Activated B cell treated with CpG ODN at 0.5 μM for 24 hours (primary cell): ENCODE data around the gene SPEM2. TPM values are rescaled to one million over a fixed set of nuclear protein-coding genes. Genes with fewer than 3 reads are reported as not detected.

Experiments used
- ATAC-seq: fragments of 200-7000 bp; cut with Tn5 transposase; one replicate; pipeline ENCODE4 v1.10.0; 2021; ENCODE audit warnings: low read depth, mild to moderate bottlenecking, moderate library complexity
- CTCF ChIA-PET: fragments of 350-600 bp; sonication (Branson Sonifier 250); formaldehyde crosslinking; loops from one replicate; lab custom pipeline; 2021; ENCODE audit warnings: antibody characterized with exemption; lab: Charles Lee
- POLR2A ChIA-PET: fragments of 350-600 bp; sonication (Branson Sonifier 250); formaldehyde crosslinking; loops from one replicate; lab custom pipeline; 2021; ENCODE audit warnings: antibody characterized with exemption; lab: Charles Lee
- DNase-seq: peaks from one replicate; pipeline ENCODE4 v3.0.0; 2022
- H3K27ac Mint-ChIP-seq: one replicate; pipeline ENCODE4 v1.8.0; 2020; ENCODE audit warnings: mixed read lengths
- H3K27me3 Mint-ChIP-seq: one replicate; pipeline ENCODE4 v1.8.0; 2021; ENCODE audit warnings: mixed read lengths
- H3K36me3 Mint-ChIP-seq: one replicate; pipeline ENCODE4 v1.8.0; 2021; ENCODE audit warnings: low read depth, mixed read lengths
- H3K4me1 Mint-ChIP-seq: one replicate; pipeline ENCODE4 v1.8.0; 2021; ENCODE audit warnings: mixed read lengths
- H3K4me3 Mint-ChIP-seq: one replicate; pipeline ENCODE4 v1.8.0; 2020; ENCODE audit warnings: mild to moderate bottlenecking, mixed read lengths
- H3K9me3 Mint-ChIP-seq: one replicate; pipeline ENCODE4 v1.8.0; 2020; ENCODE audit warnings: mixed read lengths
- CTCF ChIP-seq: fragments of 200-600 bp; IDR thresholded peaks from one replicate; pipeline ENCODE4 v1.8.0; 2022; ENCODE audit warnings: antibody characterized with exemption, mild to moderate bottlenecking
- intact Hi-C: fragments of 100-400 bp; cut with micrococcal nuclease; formaldehyde crosslinking; loops from one replicate; pipeline ENCODE4 v1.15.1; 2024
- total RNA-seq: library from RNA; stranded (reverse); gene quantifications from 2 replicates; pipeline ENCODE4 v1.2.3, GENCODE V29; 2022

SPEM2 gene
- total RNA-seq, 1 donor from 2014 or later: not detected

- no peaks in the 10 kb centered on the region for H3K27me3 Mint-ChIP-seq
- ChIA-PET CTCF (interaction anchor here (0.8 to 1.0 kb wide), 2 partner anchors 10 to 166 kb away, joined by 3 to 4 read pairs; partner anchors contain the start of gene TMEM256), POLR2A (interaction anchor here (0.6 to 2.4 kb wide), 14 partner anchors 9 to 1408 kb away, joined by 3 to 40 read pairs (median 5); partner anchors contain the start of genes GPS2, POLR2A, SENP3 and TMEM102)
- no peak for TF ChIP-seq CTCF
- H3K4me3 Mint-ChIP-seq: peak within 1 kb of the TSS; percentile 91
- intact Hi-C loops: loop anchor here (1.0 to 2.0 kb wide), 5 partner anchors 10 to 90 kb away; partner anchors contain the start of genes POLR2A, TMEM102 and TMEM256
- H3K4me1 Mint-ChIP-seq: peaks cover 15% of the 10 kb centered on the region
- peak within 1 kb of the TSS; percentile 85 for H3K27ac Mint-ChIP-seq
- DNase-seq (peak; percentile 94), ATAC-seq (peak; percentile 88)
- H3K36me3 Mint-ChIP-seq: peaks cover 22% of the 10 kb centered on the region
- no peaks in the 10 kb centered on the region for H3K9me3 Mint-ChIP-seq
These were observed 30.8 kb upstream of the SPEM2 start, which contains the start of gene PLSCR3 for GRCh38 chr17:7394452-7395191. Gene PLSCR3, minus strand, starts transcription at chr17:7394525. Its CDS starts 415 bp downstream, at chr17:7394110.

DNA sequence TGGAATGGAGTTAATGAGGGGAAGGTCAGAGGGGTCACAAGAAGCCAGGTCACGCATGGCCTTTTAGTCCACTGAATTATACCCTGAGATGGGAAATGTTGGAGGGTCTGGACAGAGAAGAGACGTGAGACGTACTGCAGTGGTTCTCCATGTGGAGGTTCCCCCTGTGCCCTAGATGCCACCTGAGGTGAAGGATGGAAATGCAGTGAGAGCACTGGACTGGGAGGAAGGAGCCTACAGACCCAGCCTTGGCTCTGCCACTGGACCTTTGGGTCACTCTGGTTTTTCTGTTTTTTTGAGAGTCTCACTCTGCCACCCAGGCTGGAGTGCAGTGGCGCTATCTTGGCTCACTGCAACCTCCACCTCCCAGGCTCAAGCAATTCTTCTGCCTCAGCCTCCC is 29.3 kb upstream of the SPEM2 start:
- no peak for DNase-seq
- H3K9me3 Mint-ChIP-seq: no peaks in the 10 kb centered on the region
- H3K36me3 Mint-ChIP-seq: peaks cover 15% of the 10 kb centered on the region
- peaks cover 15% of the 10 kb centered on the region for H3K4me1 Mint-ChIP-seq
- intact Hi-C loops: no loop called here
- no peaks in the 10 kb centered on the region for H3K27me3 Mint-ChIP-seq
- POLR2A ChIA-PET: interaction anchor here (1.2 to 2.1 kb wide), 2 partner anchors 8 to 10 kb away, joined by 3 to 5 read pairs; partner anchors contain the start of gene TMEM256
- no peak for TF ChIP-seq CTCF
- no peak overlapping the region for H3K27ac Mint-ChIP-seq
- CTCF ChIA-PET: no interaction called here
- ATAC-seq: no peak
- H3K4me3 Mint-ChIP-seq: peak overlapping the region; percentile 24

DNA sequence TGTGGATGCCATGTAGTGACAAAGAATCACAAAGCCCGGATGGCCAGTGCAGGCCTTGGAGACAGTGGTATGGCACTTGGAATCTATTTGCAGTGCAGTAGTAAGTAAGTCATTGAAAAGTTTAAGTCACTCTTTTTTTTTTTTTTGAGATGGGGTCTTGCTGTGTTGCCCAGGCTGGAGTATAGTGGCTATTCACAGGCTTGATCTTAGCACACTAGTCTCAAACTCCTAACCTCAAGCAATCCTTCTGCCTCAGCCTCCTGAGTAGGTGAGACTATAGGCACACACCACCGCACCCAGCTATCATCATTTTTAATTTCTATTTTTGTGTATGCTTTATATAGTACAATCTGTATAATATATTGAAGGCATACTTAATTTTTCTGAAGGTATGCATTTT is 26.8 kb upstream of the SPEM2 start:
- Mint-ChIP-seq H3K9me3 (no peaks in the 10 kb centered on the region), H3K4me3 (no peak overlapping the region), H3K4me1 (peaks cover 18% of the 10 kb centered on the region), H3K36me3 (peaks cover 7% of the 10 kb centered on the region), H3K27ac (no peak overlapping the region), H3K27me3 (no peaks in the 10 kb centered on the region)
- DNase-seq (no peak), ATAC-seq (no peak)
- POLR2A ChIA-PET: interaction anchor here (1.1 to 1.5 kb wide), 2 partner anchors 15 to 85 kb away, joined by 3 to 4 read pairs; partner anchors contain the start of gene POLR2A
- intact Hi-C loops: no loop called here
- CTCF ChIA-PET: no interaction called here
- no peak for TF ChIP-seq CTCF

DNA sequence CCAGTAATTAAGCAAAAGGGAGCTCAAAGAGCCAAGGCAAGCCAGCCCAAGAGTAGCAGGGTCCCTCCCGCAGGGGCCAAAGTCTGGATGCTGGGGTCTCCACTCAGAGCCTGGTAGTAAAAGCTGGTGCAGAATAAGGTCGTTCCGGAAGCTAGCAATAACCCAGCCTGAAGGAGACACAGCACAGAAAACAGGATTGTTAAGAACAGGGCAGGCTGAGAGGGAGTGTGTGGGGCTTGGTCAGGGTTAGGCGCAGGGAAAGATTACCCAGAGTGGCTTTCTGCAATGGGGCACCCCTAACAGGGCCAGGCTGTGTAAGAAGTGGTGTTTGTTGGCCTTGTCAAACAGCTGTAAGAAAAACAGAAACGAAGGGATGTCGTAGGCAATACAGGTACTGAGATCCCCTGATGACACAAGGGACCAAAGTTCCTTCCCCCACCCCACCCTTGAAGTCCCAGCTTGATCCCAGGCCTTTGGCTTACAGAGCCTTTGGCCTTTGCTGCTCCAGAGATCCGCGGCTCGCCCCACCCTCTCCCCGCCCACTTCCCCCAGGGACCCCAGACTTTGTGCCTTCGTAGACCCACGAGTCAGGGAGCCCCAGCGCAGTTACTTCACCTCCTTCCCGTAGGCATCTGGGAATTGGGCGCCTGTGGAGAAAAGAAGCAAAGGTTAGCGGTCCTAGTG is 22.2 kb upstream of the SPEM2 start:
- POLR2A ChIA-PET: interaction anchor here (0.5 to 2.9 kb wide), 22 partner anchors 10 to 1036 kb away, joined by 3 to 40 read pairs (median 6); partner anchors contain the start of genes FXR2, PLSCR3, POLR2A and SLC35G6
- no peak for DNase-seq
- H3K4me1 Mint-ChIP-seq: peaks cover 19% of the 10 kb centered on the region
- peaks cover 10% of the 10 kb centered on the region for H3K36me3 Mint-ChIP-seq
- peak overlapping the region; percentile 97 for H3K4me3 Mint-ChIP-seq
- CTCF ChIA-PET: interaction anchor here (1.2 to 1.6 kb wide), 2 partner anchors 32 to 34 kb away, joined by 3 to 9 read pairs; partner anchors contain the start of gene TMEM102
- ATAC-seq: no peak
- peak overlapping the region; percentile 94 for H3K27ac Mint-ChIP-seq
- no peak for TF ChIP-seq CTCF
- H3K9me3 Mint-ChIP-seq: no peaks in the 10 kb centered on the region
- peaks cover 9% of the 10 kb centered on the region for H3K27me3 Mint-ChIP-seq
- intact Hi-C loops: no loop called here
